IPS DF 4.7 (cell line): ENCODE results near the gene DNHD1.
"Not testable (repeated sequence)": the region's sequence is repeated elsewhere in the genome, so short reads cannot be mapped to it uniquely, and the experiment has no call there.

Experiments
- DNase-seq: peaks from one replicate; pipeline ENCODE4 v3.0.0-alpha.2; 2013; ENCODE audit warnings: low spot score; ENCODE audit errors: extremely low read depth

DNHD1 gene

DNA sequence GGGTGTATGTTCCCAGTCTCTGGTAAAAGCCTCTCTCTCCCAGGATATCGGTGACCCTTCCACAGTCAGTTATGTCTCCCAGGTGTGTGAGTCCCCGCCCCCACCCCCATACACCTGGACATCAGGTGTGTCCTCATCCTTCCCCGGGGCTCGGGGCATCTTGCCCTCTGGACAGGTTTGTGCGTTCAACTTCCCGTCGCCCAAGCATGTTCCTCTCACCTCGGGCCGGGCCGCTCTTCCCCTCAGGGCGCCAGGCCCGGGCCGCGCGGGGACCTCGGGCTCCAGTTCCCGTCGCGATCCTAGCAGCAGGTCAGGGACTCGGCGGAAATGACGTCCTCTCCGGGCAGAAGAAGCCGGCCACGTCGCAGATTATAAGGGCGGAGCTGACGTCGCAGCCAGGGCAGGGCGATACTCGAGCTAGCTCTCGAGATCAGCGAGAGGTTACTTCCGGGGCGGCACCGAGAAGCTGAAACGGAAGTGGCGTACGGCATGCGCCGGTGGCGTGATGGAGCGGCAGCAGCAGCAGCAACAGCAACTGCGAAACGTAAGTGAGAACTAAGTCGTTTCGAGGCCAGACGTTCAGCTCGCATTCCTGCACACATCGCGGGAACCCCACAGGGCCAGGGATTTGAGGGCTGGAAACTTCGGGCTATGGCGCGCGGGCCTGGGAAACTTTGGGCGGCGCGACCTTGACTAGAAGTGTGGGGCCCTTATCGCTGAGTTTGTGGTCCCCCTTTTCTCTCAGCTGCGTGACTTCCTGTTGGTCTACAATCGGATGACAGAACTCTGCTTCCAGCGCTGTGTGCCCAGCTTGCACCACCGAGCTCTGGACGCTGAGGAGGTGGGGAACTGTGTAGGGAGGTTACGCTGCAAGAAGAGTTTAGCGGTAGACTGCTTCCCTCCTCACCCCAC lies 15.8 kb upstream of the DNHD1 start, which contains the start of the genes ARFIP2 and TIMM10B:
TSS of gene ARFIP2 (minus strand) at position 320 of the 912 bp plus-strand sequence. CDS start 910 bp downstream, outside the sequence.
TSS of gene TIMM10B (plus strand) at position 490 of the 912 bp plus-strand sequence. CDS start at position 506, 16 bp downstream.
- peak; percentile 94 for DNase-seq

DNA sequence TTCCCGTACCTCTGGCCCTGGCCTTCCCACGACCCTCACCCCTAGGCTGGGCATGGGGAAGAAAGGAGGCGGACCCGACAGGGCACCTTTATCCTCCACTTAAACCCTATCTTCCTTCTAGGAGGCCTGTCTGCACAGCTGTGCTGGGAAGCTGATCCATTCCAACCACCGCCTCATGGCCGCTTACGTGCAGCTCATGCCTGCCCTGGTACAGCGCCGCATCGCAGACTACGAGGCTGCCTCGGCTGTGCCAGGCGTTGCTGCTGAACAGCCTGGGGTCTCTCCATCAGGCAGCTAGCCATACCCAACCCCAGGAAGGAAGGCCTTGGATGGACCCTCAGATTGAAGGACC lies 15.2 kb upstream of the DNHD1 start:
- DNase-seq = no peak

DNA sequence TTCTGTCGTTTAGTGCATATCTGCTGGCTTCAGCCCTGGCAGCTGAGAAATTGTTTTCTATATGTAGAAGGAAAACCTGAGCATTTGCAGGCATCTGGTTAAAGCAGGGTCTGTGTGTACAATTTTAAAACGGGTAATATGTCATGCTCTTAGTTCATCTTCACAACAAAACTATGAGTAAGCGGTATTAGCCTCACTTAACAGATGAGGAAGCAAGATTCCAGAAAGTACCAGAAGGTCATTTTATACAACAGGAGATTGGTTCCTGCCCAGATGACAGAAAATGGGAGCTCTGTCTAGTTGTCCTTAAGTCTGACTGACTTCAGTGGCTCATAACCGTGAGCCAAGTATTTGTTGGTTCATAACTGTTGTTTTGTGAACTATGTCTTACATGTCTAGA lies 14.6 kb upstream of the DNHD1 start:
- no peak for DNase-seq

DNA sequence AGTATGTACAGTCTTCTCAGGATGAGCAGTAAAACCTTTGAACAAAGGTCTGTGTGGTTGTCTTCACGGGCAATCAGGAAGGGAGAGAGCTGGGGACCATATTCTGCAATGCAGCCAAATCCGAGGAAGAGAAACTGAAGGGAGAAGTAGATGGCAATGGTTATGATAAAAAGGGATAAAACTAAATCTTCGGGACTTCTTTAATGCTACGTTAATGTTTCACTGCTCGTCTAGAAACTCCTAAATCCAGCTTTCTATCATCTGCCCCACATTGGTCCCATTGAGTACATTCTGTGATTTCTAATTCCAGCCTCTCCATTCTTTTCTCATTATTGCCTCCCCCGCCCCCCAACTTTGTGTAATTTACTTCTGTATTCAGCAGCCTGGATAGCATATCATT lies 14.1 kb upstream of the DNHD1 start:
- no peak for DNase-seq

DNA sequence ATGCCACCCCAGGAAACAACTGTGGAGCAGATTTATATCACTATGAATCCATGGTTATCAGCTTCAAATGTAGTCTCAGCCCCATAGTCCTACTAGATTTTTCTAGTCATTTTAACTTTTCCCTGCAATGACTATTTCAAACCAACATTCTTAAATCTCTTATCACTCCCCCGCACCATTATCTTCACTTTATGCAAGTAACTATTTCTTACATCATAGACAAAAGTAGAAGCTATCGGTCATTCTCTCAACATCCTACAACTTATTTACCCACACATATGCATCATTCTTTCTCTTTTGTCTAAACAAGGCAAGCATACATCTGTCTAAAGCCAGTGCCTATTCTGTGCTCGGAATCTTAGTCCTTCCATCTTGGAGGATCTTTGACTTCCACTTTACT lies 11.4 kb upstream of the DNHD1 start:
- DNase-seq = no peak

DNA sequence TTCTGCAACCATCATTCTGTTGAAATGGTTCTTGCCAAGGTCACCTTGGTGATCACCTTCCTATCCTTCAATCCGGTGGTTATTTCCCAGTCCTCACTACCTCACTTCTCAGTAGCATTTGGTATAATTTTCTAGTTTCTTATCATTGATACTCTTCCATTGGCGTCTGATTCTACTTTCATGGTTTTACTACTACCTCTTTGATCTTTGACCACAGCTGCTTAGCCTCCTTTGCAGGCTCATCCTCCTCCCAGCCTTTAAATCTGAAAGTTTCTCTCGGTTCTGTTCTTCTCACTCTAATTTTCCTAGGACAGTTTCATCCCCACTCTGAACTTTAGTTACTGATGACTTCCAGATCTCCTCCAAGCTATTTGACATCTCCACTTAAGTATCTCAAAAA lies 10.8 kb upstream of the DNHD1 start:
- no peak for DNase-seq

DNA sequence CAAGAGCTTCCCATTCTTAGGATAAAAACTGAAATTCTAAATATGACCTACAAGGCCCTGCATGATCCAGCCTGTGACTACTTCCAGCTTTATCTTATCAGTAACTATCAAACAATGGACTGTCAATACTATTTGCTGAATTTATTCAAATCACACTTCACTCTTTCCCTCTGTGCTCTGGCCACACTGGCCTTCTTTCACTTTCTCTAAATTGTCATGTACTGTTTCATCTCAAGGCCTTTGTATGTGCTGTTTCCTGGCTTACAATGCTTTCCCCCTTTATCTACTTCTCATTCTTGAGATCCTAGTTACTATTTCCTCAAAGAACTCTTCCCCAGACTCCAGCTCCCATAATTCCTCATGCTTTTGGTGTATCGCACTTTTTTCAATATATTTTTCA lies 10.1 kb upstream of the DNHD1 start:
- no peak for DNase-seq

DNA sequence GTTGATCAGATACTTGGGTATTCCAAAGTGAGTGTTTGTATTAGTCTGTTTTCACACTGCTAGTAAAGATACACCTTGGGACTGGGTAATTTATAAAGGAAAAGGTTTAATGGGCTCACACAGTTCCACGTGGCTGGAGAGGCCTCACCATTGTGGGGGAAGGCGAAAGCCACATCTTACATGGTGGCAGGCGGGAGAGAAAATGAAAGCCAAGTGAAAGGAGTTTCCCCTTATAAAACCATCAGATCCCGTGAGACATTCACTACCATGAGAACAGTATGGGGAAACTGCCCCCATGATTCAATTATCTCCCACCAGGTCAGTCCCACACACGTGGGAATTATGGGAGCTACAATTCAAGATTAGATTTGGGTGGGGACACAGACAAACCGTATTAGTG lies 8.7 kb upstream of the DNHD1 start:
- DNase-seq = no peak

DNA sequence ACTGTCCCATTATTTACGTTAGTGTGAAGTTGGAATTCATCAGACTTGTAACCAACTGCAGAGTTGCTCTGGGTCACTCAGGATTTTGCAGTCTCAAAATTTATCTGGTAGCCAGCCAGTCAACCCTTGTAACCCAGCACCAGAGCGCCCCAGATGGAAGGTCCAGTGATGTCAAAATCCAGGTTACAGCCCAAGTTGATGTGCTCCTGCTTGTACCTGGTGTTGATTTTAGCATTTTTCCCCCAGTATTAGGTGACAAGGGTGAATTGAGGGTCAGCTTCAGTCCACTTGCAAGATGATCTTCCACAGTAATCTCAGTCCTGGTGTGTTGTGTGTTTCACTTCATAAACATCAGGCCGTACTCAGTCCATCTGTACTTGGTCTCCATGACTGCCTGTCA lies 8.3 kb upstream of the DNHD1 start:
- no peak for DNase-seq

DNA sequence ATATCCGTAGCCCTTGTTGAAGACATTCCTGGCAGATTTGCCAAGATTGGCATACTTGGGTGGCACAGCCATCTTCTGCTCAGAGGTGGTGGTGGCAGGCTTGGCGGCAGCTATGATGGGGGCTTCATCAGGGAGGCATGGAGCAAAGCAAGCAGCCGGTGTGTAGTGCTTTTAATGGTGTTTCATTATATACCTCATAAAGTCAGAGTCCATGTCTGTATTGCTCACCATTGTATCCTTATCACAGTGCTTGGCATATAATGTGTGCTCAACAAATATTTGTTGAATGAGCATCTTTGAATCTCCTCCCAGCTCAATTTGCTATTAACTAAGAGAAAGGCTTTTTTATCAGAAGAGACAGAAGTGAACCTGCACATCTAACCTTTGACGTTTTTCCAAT lies 7.8 kb upstream of the DNHD1 start:
- DNase-seq = no peak

DNA sequence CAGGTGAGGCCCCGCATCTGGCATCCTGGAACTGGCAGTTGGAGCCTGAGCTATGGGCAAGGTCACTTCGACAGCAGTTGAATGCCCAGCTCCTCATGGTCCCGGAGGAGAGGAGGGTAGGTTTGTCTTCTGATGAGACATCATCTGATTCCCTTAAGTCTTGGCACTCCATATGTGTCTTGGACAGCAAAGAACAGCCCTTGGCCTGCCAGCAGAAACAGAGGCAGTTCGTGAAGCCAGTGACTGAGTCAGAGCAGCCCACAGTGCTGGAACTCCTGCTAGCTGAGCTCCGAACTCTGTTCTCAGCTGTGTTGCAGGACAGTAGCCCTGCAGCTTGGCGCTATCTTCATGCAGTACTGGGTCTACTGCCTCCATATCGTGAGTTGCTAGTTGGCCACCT lies 1.0 kb downstream of the DNHD1 start:
- DNase-seq = no peak

DNA sequence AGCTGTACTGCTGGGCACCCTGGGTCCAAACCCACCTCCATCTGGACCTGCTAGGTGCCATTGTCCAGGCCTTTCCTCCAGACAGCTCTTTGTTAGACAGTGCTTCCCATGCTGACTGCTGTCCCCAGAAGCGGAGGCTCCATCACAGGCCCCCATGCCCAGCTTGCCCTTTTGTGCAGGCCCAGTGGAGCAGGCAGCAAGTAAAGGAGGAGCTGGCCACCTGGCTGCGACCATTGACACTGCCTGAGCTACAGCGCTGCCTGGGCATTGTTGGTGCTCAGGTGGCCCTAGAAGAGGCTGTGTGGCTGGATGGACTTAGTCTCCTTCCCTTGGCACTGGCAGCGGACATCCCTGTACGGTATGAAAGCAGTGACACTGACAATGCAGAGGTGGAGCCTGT lies 1.5 kb downstream of the DNHD1 start:
- DNase-seq = no peak

DNA sequence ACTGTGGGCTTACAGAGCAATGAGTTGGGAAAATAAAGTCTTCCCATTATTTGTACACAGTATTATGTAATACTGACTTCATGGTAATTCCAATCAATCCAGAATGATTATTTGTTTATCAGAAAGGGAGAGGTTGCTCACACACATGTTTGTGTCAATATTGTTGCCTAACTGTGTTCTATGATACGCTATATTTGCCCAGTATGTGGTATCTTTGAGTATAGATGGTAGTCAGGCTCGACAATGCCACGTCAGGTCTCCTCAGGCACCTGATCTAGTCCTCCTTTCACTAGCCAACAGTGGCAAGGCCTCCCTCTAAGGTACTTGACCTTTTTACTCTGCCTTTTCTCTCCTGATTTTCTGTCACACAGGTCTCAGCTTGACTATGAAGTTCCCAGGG lies 5.3 kb downstream of the DNHD1 start:
- DNase-seq = no peak

DNA sequence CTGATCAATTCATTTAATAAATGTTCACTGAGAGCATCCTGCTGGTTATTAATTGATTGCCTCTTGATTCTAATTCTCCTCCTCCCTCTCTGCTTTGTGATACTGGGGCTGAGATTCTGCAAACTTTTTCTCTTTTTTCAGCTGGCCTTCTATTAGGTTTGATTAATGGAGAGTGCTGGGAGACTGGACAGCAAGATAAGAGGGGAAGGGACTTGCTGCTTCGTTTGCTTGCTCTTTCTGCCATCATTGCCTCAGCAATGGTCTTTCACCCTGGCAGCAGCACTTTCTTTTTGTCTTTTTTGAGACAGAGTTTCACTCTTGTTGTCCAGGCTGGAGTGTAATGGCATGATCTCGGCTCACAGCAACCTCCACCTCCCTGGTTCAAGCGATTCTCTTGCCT lies 7.1 kb downstream of the DNHD1 start:
- no peak for DNase-seq

DNA sequence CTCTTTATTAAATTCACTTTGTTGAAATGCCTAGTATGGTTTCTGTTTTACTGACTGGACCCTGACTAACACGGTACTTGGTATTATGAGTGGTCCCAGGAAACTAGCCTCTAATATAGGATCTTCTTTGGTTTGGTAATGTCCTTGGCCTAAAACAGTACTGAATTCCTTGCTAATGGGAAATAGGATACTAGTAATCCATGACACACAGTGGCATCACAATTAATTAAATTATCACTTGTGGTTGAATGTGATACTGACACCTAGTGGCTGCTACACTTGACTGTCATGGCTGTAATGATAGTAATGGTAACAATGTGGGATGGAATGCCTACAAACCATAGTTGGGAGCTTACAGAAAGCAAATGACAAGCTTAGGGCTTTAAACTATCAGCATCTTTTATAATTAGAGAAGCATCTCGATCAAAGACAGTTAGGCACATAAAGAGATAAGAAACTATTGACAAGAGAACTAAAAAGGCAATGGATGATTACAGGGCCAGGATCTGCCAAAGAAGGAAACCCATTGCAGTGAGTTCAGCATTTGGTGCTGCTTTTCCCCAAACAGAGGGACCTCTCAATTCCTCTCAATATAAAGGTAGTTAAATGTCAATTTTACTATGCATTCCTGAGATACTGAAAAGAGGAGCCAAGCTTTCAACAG lies 8.6 kb downstream of the DNHD1 start:
- no peak for DNase-seq

DNA sequence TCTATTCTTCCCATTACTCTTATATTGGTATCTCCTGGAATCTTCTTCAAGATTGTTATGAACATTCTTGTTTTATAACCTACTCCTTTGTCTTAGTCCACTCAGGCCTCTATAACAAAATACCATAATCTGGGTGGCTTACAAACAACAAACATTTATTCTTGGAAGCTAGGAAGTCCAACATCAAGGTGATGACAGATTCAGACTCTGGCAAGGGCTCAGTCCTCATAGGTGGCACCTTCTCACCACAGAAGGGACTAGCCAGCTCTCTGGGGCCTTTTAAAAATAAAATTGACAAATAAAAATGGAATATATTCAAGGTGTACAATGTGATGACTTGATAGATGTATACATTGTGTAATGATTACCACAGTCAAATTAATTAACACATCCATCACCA lies 19.8 kb downstream of the DNHD1 start:
- DNase-seq = no peak

DNA sequence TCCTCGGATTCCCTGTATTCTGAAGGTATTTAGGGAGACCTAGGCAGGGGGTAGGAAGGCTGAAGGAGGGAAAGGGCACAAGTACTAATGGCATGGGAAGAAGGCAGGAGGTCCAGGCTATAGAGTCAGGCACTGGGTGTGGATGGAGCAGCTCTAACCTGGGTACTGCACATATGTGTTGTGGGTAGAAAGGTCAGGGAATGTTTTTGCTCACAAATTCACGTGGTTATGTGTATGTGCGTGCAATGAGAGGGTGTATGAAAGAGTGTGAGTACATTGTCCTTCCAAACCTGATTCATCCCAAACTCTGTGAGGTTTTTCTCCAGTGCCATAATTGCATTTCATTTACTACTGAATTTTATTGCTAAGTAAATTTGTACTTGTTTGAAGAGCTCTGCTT lies 23.2 kb downstream of the DNHD1 start:
- no peak for DNase-seq

DNA sequence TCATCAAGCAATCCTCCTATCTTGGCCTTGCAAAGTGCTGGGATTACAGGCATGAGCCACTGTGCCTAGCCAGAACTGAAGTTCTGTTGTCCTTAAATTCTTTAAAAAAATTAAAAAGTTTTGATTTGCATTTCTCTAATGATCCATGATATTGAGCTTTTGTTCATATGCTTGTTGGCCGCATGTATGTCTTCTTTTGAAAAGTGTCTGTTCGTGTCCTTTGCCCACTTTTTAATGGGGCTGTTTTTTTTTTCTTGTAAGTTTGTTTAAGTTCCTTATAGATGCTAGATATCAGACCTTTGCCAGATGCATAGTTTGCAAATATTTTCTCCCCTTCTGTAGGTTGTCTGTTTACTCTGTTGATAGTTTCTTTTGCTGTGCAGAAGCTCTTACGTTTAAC lies 24.9 kb downstream of the DNHD1 start:
- DNase-seq = not testable (repeated sequence)

DNA sequence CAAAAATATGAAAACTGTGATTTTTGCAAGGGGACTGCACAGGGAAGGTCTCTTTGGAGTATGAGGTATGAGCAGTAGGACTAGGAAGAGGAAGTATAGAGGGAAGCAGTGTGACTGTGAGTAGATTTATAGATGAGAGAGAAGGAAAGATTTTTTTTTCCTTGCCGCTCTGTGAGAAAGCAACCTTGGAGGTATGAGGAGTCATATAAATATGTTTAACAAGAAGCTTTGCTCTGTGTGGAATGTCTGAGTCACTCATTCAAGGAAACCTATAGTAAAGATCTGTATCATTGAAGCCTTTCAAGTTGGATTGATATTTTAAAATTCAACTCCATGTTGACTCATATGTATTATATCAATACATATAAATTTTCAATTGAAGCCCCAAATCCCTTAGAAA lies 26.2 kb downstream of the DNHD1 start:
- DNase-seq = no peak

DNA sequence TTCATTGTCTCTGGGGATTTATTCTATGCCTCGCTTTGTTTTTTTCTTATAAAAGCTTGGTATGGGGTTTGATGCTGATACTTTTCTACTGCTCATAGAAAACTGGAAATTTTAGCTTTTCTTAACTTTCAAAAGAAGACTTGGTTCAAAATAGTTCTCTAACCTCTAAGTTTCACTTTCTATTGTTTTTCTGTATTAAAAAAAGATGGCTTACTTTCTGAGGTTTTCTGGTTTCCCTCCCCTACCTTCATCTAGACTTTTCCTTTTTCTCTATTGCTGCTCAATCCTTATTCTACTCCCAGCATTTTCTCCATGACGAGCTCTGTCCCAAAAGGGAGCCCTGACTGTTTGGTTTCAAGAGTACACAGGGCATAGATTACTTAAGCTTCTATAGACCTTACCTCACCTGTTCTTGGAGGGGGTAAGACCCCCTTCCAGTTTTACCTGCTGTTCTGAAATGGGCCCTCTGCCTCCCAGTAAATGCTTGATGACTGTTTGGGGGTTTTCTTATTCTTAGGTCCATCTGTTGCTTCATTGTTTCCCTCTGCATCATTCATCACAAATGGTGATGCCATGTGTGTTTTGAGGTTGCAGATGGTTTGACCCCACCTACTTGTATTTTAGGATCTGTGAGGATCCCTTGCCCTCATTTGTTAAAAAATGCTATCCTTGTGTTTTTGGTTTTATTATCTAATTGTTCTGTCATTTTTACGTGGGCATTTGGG lies 29.5 kb downstream of the DNHD1 start:
- no peak for DNase-seq

DNA sequence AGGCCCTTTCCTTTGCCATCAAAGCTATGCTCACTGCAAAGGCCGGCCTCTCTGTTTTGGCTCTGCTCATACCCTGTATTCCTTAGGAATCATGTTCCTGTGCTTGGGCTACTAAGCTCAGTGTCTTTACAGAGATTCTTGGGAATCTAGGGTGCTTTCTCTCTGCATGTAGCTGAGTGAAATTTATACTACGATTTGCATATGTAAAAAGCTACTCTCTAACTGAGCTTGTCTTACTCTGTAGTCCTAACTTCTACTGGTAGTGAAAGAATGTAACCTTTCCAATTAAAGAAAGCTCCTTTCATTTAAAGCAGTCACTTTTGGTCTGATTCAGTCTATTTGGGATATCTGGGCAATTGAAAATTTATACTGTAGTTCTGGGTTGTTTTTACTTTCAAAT lies 32.2 kb downstream of the DNHD1 start:
- DNase-seq = no peak

DNA sequence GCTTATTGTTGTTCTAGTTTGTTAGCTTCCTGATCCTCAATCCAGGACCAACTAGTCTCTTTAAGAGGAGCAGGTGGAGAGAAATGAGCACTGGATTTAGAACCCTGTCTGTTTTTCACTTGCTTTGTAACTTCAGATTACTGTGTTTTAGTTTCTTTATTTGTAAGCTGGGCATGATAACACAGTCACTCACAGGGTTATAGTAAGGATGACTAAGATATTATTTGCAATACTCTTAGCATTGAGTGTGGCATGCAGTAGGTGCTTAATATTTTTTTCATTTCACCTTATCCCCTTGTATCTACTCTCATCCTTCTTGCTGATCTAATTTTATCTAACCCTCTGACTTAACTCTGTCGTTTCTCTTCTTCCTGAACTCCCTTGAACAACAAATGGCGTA lies 33.8 kb downstream of the DNHD1 start:
- no peak for DNase-seq
